H7 (cell line): Measurements from ENCODE around the gene SLC12A6. TPM values are rescaled to one million over a fixed set of nuclear protein-coding genes. Genes with fewer than 3 reads are reported as not detected.
A peak's percentile ranks its signal among the peaks of the same experiment; 100 is the strongest.
"Not testable (repeated sequence)": the region's sequence is repeated elsewhere in the genome, so short reads cannot be mapped to it uniquely, and the experiment has no call there.

Source experiments
- DNase-seq: peaks from one replicate; pipeline ENCODE4 v3.0.0; 2012
- H3K27me3 ChIP-seq: 2 replicates; pipeline ENCODE4 v1.6.0; 2011; ENCODE audit warnings: mild to moderate bottlenecking, low read length; ENCODE audit not compliant: control insufficient read depth, insufficient read depth
- H3K36me3 ChIP-seq: replicated peaks from 2 replicates; pipeline ENCODE4 v1.5.1; 2011; ENCODE audit warnings: low read length; ENCODE audit not compliant: control insufficient read depth, insufficient read depth
- H3K4me3 ChIP-seq: 2 replicates; pipeline ENCODE4 v1.5.1; 2011; ENCODE audit warnings: low read depth, mild to moderate bottlenecking, control low read depth, low read length, moderate library complexity; ENCODE audit not compliant: insufficient read depth
- total RNA-seq: library from RNA; depleted of rRNA; stranded (reverse); fragments of >200 nt; shearing (Covaris generic); gene quantifications from 2 replicates; pipeline ENCODE4 v1.2.3, GENCODE V29; 2014

SLC12A6 gene
- total RNA-seq, 1 experiment from 2014 or later: 4.9 TPM

DNA sequence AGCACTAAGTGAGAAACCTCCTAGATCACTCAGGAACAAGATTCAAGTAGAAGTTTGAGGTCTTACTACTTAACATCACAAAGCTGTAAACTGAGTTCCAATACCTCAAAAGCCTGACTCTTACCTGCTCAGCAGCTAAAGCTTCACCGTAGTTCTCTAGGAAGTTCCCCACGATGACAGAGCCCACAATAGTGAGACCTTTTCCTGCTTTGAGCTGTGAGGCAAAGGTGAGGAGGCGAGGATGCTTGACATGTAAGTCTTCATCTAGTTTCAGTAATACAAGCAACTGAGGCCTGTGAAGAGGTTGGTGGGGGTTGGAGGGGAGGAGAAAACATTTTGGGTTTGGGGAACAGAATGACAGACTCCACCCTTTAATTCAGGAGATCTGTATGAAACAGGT lies 97.0 kb downstream of the SLC12A6 start:
- Histone ChIP-seq H3K27me3 (no peaks in the 10 kb centered on the region), H3K4me3 (no peak overlapping the region), H3K36me3 (no peaks in the 10 kb centered on the region)
- DNase-seq: no peak

DNA sequence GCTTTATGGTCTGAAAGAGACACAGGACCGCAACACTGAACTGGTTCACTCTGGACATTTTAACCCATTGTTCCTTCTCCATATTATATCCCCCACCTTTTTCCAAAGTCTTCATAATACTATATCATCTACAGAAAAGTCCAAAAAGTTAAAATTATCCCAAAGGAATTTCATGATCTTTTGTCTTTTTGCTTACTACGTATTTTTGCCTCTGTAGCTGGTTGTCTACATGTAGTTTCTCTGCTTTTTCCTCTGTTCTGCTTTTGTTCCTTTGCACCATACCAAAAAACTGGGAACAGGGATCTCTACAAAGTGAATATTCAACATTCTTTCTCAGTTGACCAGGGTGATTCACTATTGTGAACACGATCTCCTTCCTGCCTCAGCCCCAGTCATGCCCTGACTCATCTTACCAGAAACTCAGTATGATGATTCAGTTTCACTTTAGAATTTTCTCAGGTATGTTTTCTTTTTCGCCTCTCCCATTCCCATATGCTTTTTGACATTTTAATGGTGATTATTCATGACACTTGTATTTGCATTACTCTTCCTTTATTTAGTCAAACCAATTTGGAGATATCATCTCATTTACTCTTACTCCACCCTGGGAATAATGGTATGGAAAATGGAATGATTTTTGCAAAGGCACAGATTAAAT lies 98.3 kb downstream of the SLC12A6 start:
- Histone ChIP-seq H3K4me3 (no peak overlapping the region), H3K27me3 (no peaks in the 10 kb centered on the region), H3K36me3 (no peaks in the 10 kb centered on the region)
- no peak for DNase-seq

DNA sequence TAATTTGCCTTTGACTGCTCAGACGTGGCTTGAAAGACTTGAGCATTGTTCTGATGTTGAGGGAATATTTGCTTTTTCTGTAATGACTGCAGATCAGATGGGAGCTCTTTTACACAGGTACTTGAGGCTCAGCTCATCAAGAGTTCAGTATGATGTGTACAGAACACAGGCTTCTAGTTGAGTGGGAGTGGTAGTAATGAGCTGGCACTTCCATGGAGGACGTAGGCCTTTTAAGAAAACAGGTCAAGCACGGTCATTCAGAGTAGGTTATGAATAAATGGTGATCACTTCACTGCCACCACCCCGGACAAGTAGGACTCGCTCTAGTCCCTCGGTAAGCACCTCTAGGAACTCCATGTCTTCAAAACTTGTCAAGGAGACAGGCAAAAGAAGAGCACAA lies 104.0 kb downstream of the SLC12A6 start:
- Histone ChIP-seq H3K36me3 (peaks cover 2% of the 10 kb centered on the region), H3K27me3 (no peaks in the 10 kb centered on the region), H3K4me3 (no peak overlapping the region)
- DNase-seq: no peak

DNA sequence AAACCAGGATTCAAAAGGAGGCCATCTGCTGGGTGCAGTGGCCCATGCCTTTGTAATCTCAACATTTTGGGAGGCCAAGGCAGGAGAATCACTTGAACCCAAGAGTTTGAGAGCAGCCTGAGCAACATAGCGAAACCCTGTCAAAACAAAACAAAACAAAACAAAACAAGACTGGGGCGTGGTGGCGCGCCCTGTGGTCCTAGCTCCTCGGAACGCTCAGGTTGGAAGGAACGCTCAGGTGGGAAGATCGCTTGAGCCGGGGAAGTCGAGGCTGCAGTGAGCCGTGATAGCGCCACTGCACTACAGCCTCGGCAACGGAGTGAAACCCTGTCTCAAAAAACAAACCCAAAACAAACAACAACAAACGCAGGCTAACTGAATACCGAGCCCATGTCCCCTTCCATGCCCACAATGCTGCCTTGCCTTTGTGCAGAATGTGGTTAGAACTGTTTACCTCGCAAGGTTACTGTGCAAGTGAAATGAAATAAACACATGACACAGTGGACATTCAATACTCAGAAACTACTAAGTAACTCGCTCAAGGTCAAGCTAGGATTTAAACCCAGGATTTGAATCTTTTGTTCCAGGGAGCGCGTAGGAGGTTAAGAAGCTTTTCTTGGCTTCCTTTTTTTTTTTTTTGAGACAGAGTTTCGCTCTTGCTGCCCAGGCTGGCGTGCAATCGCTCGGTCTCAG lies 113.5 kb downstream of the SLC12A6 start:
- Histone ChIP-seq H3K36me3 (peaks cover 3% of the 10 kb centered on the region), H3K4me3 (peak overlapping the region; percentile 83), H3K27me3 (no peaks in the 10 kb centered on the region)
- DNase-seq: no peak

GRCh38 chr15:34217587-34218225 lies 119.9 kb downstream of the SLC12A6 start:
- no peak overlapping the region for H3K4me3 ChIP-seq
- H3K27me3 ChIP-seq: no peaks in the 10 kb centered on the region
- H3K36me3 ChIP-seq: no peaks in the 10 kb centered on the region
- DNase-seq: no peak

DNA sequence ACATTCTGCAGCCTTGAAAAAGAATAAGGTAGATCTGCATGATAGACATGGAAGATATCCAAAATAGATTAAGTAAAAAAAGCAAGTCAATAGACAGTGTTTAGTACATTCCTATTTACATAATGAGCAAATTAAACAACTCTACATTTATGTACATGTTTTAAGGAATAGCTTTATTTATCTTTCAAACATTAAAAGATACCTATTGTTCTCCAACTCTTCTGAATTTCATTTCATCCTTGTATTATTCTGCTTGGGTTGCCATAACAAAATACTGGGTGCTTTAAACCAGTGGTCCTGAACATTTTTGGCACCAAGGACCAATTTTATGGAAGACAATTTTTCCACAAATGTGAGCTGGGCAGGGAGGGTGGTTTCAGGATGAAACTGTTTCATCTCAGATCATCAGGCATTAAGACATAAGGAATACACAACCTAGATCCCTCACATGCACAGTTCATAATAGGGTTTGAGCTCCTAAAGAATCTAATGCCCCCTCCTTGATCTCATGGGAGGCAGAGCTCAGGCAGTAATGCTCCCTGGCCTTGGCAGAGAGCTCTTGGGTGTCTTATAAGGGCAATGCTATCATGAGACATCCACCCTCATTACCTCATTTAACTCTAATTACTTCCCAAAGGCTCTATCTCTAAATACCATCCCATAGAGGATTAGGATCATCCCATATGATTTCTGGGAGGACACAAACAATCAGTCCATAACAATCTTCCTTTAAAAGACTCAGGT lies 120.9 kb downstream of the SLC12A6 start:
- H3K27me3 ChIP-seq: no peaks in the 10 kb centered on the region
- DNase-seq: no peak
- H3K4me3 ChIP-seq: no peak overlapping the region
- H3K36me3 ChIP-seq: no peaks in the 10 kb centered on the region

DNA sequence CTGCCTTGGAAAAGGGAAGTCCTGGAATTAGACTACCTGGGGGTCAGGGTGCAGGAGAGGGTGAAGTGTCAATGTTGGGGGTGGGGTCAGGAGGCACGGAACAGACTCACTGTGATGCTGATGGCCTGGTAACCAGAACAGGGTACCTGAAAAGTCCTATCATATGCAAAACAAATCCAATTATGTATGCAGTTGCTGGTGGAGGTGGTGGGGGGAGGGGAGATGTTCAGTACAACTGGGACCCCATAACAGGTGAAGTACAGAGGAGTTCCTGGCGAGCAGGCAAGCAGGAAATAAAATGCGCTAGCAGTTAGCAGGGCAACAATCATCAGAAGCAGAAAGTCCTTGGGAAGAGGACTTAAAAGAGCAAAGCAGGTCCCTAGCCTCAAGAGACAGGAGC lies 123.4 kb downstream of the SLC12A6 start:
- Histone ChIP-seq H3K36me3 (no peaks in the 10 kb centered on the region), H3K4me3 (no peak overlapping the region), H3K27me3 (no peaks in the 10 kb centered on the region)
- DNase-seq: peak; percentile 71

DNA sequence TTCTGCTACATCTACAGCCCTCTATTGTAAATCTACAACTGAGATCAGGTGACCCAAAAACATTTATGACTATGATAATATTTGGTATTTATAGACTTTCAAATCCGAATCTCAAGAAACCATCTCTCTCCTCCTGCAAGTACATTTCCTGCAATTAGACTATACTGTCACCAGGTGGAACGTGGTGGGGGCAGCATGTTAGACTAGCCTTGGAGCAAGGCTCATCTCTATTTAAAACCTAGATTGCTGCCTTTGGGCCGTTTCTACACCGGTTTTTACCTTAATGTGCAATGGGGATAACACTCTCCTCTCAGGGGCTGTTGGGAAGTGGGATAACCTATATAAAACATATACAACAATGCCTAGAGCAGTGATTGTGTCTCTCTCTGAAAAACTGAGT lies 123.9 kb downstream of the SLC12A6 start:
- H3K27me3 ChIP-seq: no peaks in the 10 kb centered on the region
- H3K4me3 ChIP-seq: no peak overlapping the region
- peak; percentile 21 for DNase-seq
- no peaks in the 10 kb centered on the region for H3K36me3 ChIP-seq

DNA sequence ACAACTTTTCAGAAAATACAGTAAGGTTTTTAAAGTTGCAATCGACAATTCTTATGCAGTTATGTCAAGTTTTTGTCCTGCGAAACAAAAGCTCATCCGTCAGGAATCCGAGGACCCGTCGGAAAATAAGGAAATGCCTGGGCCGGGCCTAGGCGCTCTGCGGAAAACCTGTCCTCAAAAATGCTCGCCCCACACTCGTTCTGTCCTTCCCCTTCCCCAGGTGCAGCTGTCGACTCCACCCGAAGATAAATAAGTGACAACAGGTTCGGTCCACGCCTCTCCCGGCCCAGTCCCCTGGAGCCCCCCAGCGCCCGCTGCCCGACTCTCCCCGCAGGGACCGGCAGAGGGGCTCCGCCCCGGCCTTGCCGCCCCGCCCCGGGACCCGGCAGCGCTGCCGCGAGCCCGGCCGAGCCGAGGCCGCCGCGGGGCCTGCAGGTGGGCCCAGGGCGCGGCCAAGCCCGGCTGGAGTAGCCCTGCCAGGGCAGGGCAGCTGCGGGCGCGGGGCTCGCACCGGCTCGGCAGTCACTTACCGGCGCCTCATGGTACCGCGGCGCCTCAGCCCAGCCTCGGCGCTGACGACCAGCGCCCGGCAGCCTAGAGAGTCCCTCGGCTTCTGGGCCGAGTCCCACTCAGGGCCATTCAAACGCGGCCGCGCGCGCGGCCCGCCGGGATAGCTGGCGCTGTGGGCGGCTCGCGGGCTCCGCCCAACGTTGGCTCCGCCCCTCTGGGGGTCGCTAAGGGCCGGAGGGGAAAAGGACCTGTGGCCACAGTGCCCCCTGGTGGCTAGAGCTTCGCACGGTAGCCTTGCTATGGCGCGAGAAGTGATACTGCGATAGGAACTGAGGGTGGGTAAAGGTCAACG lies 127.9 kb downstream of the SLC12A6 start, which contains the start of gene KATNBL1:
Gene KATNBL1 (minus strand): TSS at position 676 of the 862 bp plus-strand sequence. CDS start 46,420 bp downstream, outside the sequence.
- DNase-seq: peak; percentile 96
- Histone ChIP-seq H3K36me3 (no peaks in the 10 kb centered on the region; the same call in 1 of the 2 replicates), H3K4me3 (peak within 1 kb of the TSS; percentile 62), H3K27me3 (no peaks in the 10 kb centered on the region)

DNA sequence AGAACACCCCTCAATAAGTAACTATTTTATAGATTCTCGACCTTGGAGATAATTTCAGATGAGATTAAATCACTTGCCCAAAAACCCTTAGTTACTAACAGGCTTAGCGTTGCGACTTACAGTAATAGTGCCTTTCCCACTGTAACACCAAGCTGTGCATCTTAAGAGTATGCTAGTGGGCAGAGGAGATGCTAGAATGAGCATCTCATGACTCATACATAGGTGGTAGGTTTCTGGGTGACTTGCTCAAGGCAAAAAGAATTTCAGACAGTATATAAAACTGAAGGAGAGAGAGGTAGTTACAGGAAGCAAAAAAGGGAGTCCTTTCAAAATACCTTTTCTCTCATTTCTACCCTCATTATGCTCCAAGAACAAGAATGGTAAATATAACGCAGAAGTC lies 131.6 kb downstream of the SLC12A6 start:
- Histone ChIP-seq H3K4me3 (no peak overlapping the region), H3K36me3 (no peaks in the 10 kb centered on the region; the same call in 1 of the 2 replicates), H3K27me3 (no peaks in the 10 kb centered on the region)
- no peak for DNase-seq

DNA sequence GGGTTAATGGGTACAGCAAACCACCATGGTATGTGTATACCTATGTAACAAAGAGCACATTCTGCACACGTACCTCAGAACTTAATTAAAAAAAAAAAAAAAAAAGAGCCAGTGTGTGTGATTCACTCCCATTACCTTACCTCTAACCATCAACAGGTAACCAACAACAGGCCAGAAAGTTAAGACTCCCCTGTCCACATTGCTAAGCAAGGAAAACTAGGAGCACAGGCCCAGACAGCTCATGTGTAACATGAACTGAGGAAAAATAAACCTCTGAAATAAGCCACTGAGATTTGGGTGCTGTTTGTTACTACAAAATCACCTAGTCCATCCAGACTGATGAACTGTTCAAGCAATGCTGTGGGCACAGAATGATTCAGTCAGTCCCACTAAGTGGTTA lies 133.6 kb downstream of the SLC12A6 start:
- Histone ChIP-seq H3K36me3 (no peaks in the 10 kb centered on the region; the same call in 1 of the 2 replicates), H3K4me3 (no peak overlapping the region)
- no peak for DNase-seq

DNA sequence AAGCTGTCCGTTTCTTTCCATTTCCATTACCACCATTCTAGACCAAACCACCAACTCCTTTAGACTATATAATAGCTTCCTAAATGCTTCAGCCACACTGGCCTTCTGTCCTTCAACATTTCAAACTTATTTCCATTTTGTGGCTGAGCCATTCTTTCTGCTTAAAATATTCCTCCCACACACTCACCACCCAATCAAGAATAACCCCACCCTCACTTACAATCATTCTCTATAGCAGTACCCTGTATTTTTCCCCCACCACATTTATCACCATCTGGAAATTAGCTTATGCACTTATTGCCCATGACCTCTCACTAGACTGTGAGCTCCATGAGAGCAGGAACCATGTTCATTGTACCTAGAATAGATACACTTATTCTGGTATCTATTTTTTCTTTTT lies 134.3 kb downstream of the SLC12A6 start:
- Histone ChIP-seq H3K27me3 (no peaks in the 10 kb centered on the region), H3K4me3 (no peak overlapping the region)
- no peak for DNase-seq

More for the DNA sequence above, 133.6 kb downstream of the SLC12A6 start:
- no peaks in the 10 kb centered on the region for H3K27me3 ChIP-seq

DNA sequence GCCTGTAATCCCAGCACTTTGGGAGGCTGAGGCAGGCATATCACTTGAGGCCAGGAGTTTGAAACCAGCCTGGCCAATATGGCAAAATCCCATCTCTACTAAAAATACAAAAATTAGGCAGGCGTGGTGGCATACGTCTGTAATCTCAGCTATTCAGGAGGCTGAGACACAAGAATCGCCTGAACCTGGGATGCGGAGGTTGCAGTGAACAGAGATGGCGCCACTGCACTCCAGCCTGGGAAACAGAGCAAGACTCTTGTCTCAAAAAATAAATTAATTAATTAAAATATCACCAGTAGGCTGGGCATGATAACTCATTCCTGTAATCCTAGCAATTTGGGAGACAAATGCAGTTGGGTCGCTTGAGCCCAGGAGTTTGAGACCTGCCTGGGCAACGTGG lies 144.3 kb downstream of the SLC12A6 start:
- not testable (repeated sequence) for H3K27me3 ChIP-seq, H3K36me3 ChIP-seq, H3K4me3 ChIP-seq, DNase-seq

More for the DNA sequence above, 134.3 kb downstream of the SLC12A6 start:
- no peaks in the 10 kb centered on the region; the same call in 1 of the 2 replicates for H3K36me3 ChIP-seq

DNA sequence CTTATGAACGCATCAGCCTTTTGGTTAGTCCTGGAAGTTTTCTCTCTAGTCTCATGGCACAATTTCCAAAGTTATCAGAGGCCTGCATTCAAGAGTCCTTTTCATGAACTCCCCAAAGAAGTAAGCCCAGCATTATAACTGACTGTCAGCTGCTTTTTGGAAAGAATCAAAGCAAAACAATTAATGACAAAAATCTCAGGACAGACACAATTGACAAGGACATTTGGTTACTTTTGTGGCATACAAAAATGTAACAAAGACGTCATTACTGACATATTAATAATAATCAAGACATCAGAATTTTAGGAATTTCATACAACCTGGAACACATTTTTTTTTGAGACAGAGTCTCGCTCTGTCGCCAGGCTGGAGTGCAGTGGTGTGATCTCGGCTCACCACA lies 148.9 kb downstream of the SLC12A6 start:
- DNase-seq: no peak
- Histone ChIP-seq H3K4me3 (no peak overlapping the region), H3K36me3 (no peaks in the 10 kb centered on the region), H3K27me3 (no peaks in the 10 kb centered on the region)
